ENCODE data around the gene SMLR1.
A peak's percentile ranks its signal among the peaks of the same experiment; 100 is the strongest.

The SMLR1 gene

GRCh38 chr6:130882370-130882769, 55.2 kb downstream of the SMLR1 start:
- Histone ChIP-seq H3K4me1 (ENCODE audit: low read length) (peaks cover 7% of the 10 kb centered on the region), H4K20me1 (ENCODE audit: insufficient read depth, low read length) (no peaks in the 10 kb centered on the region), H3K36me3 (replicated peaks; ENCODE audit: low read depth, low read length) (no peaks in the 10 kb centered on the region), H2AFZ (ENCODE audit: low read depth, low read length) (peak overlapping the region; percentile 60; the same call in 1 of the 2 replicates), H3K9ac (ENCODE audit: low read length) (no peak overlapping the region), H3K27ac (ENCODE audit: low read length) (no peak overlapping the region), H3K4me3 (ENCODE audit: low read length) (no peak overlapping the region), H3K27me3 (ENCODE audit: low read depth, low read length) (no peaks in the 10 kb centered on the region; the same call in 1 of the 2 replicates), H3K9me3 (ENCODE audit: insufficient read depth, low read length) (no peaks in the 10 kb centered on the region), H3K4me2 (ENCODE audit: low read length) (peak overlapping the region; percentile 8; the same call in 1 of the 2 replicates), H3K79me2 (ENCODE audit: low read length) (no peaks in the 10 kb centered on the region)
- no peak for TF ChIP-seq CTCF (IDR thresholded peaks at IDR 0.05; ENCODE audit: low read depth, low read length)
- TF ChIP-seq EZH2phosphoT487 (IDR thresholded peaks at IDR 0.05; ENCODE audit: low read depth) = no peak

GRCh38 chr6:130885392-130886192, 58.4 kb downstream of the SMLR1 start:
- Histone ChIP-seq H3K79me2 (ENCODE audit: low read length) (no peaks in the 10 kb centered on the region), H2AFZ (ENCODE audit: low read depth, low read length) (no peak overlapping the region), H3K27me3 (ENCODE audit: low read depth, low read length) (no peaks in the 10 kb centered on the region; the same call in 1 of the 2 replicates), H3K27ac (ENCODE audit: low read length) (no peak overlapping the region), H3K9ac (ENCODE audit: low read length) (no peak overlapping the region), H3K9me3 (ENCODE audit: insufficient read depth, low read length) (no peaks in the 10 kb centered on the region), H3K36me3 (replicated peaks; ENCODE audit: low read depth, low read length) (no peaks in the 10 kb centered on the region), H3K4me2 (ENCODE audit: low read length) (peak overlapping the region; percentile 65), H3K4me3 (ENCODE audit: low read length) (0 out of 2 replicates have a peak overlapping the region, but pooled peaks have one; percentile 47), H3K4me1 (ENCODE audit: low read length) (peaks cover 7% of the 10 kb centered on the region), H4K20me1 (ENCODE audit: insufficient read depth, low read length) (no peaks in the 10 kb centered on the region)
- TF ChIP-seq EZH2phosphoT487 (IDR thresholded peaks at IDR 0.05; ENCODE audit: low read depth) (no peak), CTCF (IDR thresholded peaks at IDR 0.05; ENCODE audit: low read depth, low read length) (peak; percentile 80)

Data from OCI-LY3 (cell line).